A673 (cell line): ENCODE measurements around the gene AP1S3.

Experiments used
- EZH2 ChIP-seq: fragments of 200-600 bp; sonication (generic); IDR thresholded peaks from 2 replicates; pipeline ENCODE4 v1.6.1; 2017; ENCODE audit warnings: borderline replicate concordance, low read depth, mild to moderate bottlenecking, mixed read lengths, antibody characterized with exemption, low read length; ENCODE audit not compliant: poor library complexity, severe bottlenecking
- TF ChIP-seq, protein P1 (sequence below): fragments of 300-800, 200-600 bp; sonication (generic); conservative IDR thresholded peaks from 2 replicates; pipeline ENCODE4 v1.5.1; 2017; ENCODE audit warnings: low read depth, mild to moderate bottlenecking, antibody characterized with exemption, low read length, moderate library complexity, mixed read lengths

DNA sequence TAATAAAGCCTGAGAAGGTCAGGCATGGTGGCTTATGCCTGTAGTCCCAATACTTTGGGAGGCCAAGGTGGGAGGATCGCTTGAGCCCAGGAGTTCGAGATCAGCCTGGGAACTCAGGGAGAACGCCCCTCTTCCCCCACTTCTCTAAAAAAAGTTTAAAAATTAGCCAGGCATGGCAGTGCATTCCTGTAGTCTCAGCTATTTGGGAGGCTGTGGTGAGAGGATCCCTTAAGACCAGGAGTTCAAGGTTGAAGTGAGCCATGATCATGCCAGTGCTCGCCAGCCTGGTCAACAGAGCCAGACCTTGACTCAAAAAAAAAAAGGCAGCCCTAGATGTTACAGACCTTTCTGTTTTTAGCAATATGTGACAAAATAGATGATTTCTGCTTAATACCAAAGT, 83.4 kb downstream of the AP1S3 start:
- TF ChIP-seq, protein P1, sequence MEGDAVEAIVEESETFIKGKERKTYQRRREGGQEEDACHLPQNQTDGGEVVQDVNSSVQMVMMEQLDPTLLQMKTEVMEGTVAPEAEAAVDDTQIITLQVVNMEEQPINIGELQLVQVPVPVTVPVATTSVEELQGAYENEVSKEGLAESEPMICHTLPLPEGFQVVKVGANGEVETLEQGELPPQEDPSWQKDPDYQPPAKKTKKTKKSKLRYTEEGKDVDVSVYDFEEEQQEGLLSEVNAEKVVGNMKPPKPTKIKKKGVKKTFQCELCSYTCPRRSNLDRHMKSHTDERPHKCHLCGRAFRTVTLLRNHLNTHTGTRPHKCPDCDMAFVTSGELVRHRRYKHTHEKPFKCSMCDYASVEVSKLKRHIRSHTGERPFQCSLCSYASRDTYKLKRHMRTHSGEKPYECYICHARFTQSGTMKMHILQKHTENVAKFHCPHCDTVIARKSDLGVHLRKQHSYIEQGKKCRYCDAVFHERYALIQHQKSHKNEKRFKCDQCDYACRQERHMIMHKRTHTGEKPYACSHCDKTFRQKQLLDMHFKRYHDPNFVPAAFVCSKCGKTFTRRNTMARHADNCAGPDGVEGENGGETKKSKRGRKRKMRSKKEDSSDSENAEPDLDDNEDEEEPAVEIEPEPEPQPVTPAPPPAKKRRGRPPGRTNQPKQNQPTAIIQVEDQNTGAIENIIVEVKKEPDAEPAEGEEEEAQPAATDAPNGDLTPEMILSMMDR: no peak
- no peak for TF ChIP-seq EZH2
